ENCODE results near the gene CRYGN. TPM values are rescaled to one million over a fixed set of nuclear protein-coding genes. Genes with fewer than 3 reads are reported as not detected.

CRYGN gene
- total and polyA plus RNA-seq, 9 of the 15 experiments (the other 6 are each of a cell fraction or from before 2014, with no cell fraction given): not detected

- intact Hi-C loops (cut with micrococcal nuclease) (no loop called here), in situ Hi-C loops (cut with MboI) (no loop called here)
- peak overlapping the region in 1 of 2 experiments; percentile 18; a peak in 2 of 4 replicates for H3K9ac ChIP-seq (ENCODE audit: insufficient read depth in 1 of 2, low read depth in 2 of 2, low read length in 2 of 2)
- 20% methylated on average over 13 of the region's 13 CpGs for WGBS (ENCODE audit: insufficient coverage, low coverage, missing lambda C conversion rate)
- POLR2A ChIA-PET: interaction anchor here (0.5 kb wide), 1 partner anchor 997 kb away, joined by 3 read pairs; no protein-coding TSS in a partner anchor
- H3K27ac ChIP-seq (ENCODE audit: extremely low read depth, low read depth, low read length): no peak overlapping the region
- no peaks in the 10 kb centered on the region for H3K9me1 ChIP-seq (ENCODE audit: control insufficient read depth, insufficient read depth, low read length)
- no peaks in the 10 kb centered on the region for H3K9me3 ChIP-seq (replicated peaks; ENCODE audit: control insufficient read depth, insufficient read depth, low read depth, low read length)
- CTCF ChIA-PET (ENCODE audit: low intra/inter-chr PET ratio): no interaction called here
- peaks cover 8 to 71% of the 10 kb centered on the region in 2 experiments for H3K27me3 ChIP-seq (ENCODE audit: control insufficient read depth in 2 of 2, insufficient read depth in 2 of 2, low read length in 2 of 2)
- H4K20me1 ChIP-seq (replicated peaks; ENCODE audit: control insufficient read depth, insufficient read depth, low read length): peaks cover 8% of the 10 kb centered on the region; the same call in 1 of the 2 replicates
- DNase-seq (ENCODE audit: extremely low read depth in 1 of 4, low spot score in 3 of 4) (no peak), ATAC-seq (no peak), FAIRE-seq (peak; percentile 71)
- H3K4me2 ChIP-seq (ENCODE audit: insufficient read depth, low read length): no peak overlapping the region
- H2AFZ ChIP-seq (ENCODE audit: low read depth, low read length): no peak overlapping the region
- no peaks in the 10 kb centered on the region for H3K36me3 ChIP-seq (ENCODE audit: control insufficient read depth, insufficient read depth, low read length)
- H3K4me3 ChIP-seq: no peak overlapping the region
- peak; percentile 44; the same call in 1 of the 2 replicates for TF ChIP-seq EGR1 (conservative IDR thresholded peaks at IDR 0.05)
- TF ChIP-seq CCNT2 (IDR thresholded peaks at IDR 0.05; ENCODE audit: borderline replicate concordance, extremely low read depth, insufficient read length, low read depth, low read length): no peak
- no peaks in the 10 kb centered on the region for H3K79me2 ChIP-seq (ENCODE audit: control insufficient read depth, insufficient read depth, low read length)
- H3K4me1 ChIP-seq (replicated peaks in 1 of 2; ENCODE audit: control insufficient read depth in 2 of 2, insufficient read depth in 2 of 2, low read length in 2 of 2): peaks cover 0 to 24% of the 10 kb centered on the region in 2 experiments; a peak in 3 of 5 replicates
- BruUV-seq (replicated peaks): no TSS peak
Observed at GRCh38 chr7:151428378-151429236, 11.3 kb downstream of the CRYGN start.

- POLR2A ChIA-PET: no interaction called here
- TF ChIP-seq ZNF76 (CRISPR knock-in tag; IDR thresholded peaks at IDR 0.05; ENCODE audit: borderline replicate concordance) (no peak), ELF4 (CRISPR knock-in tag; IDR thresholded peaks at IDR 0.05) (no peak), MAFK (IDR thresholded peaks at IDR 0.05; ENCODE audit: low read length) (no peak), SIRT6 (IDR thresholded peaks at IDR 0.05; ENCODE audit: low read depth, low read length) (no peak), ZNF197 (CRISPR knock-in tag; IDR thresholded peaks at IDR 0.05; ENCODE audit: low read depth) (no peak), TEAD1 (CRISPR knock-in tag; IDR thresholded peaks at IDR 0.05) (no peak)
- TF ChIP-seq, protein P1, sequence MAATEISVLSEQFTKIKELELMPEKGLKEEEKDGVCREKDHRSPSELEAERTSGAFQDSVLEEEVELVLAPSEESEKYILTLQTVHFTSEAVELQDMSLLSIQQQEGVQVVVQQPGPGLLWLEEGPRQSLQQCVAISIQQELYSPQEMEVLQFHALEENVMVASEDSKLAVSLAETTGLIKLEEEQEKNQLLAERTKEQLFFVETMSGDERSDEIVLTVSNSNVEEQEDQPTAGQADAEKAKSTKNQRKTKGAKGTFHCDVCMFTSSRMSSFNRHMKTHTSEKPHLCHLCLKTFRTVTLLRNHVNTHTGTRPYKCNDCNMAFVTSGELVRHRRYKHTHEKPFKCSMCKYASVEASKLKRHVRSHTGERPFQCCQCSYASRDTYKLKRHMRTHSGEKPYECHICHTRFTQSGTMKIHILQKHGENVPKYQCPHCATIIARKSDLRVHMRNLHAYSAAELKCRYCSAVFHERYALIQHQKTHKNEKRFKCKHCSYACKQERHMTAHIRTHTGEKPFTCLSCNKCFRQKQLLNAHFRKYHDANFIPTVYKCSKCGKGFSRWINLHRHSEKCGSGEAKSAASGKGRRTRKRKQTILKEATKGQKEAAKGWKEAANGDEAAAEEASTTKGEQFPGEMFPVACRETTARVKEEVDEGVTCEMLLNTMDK (IDR thresholded peaks at IDR 0.05; ENCODE audit: borderline replicate concordance, insufficient read depth, low read depth, low read length, poor library complexity, severe bottlenecking): no peak
Observed at GRCh38 chr7:151427705-151428377, 12.1 kb downstream of the CRYGN start.

More at GRCh38 chr7:151427705-151428377, 12.1 kb downstream of the CRYGN start:
- CTCF ChIA-PET (ENCODE audit: low intra/inter-chr PET ratio): no interaction called here
- Histone ChIP-seq H3K9me1 (ENCODE audit: control insufficient read depth, insufficient read depth, low read length) (no peaks in the 10 kb centered on the region), H3K4me1 (replicated peaks in 1 of 2; ENCODE audit: control insufficient read depth in 2 of 2, insufficient read depth in 2 of 2, low read length in 2 of 2) (peaks cover 0 to 24% of the 10 kb centered on the region in 2 experiments; a peak in 3 of 5 replicates), H4K20me1 (replicated peaks; ENCODE audit: control insufficient read depth, insufficient read depth, low read length) (0 out of 2 replicates have a peak, but pooled peaks cover 4% of the 10 kb centered on the region), H2AFZ (ENCODE audit: low read depth, low read length) (no peak overlapping the region), H3K4me2 (ENCODE audit: insufficient read depth, low read length) (no peak overlapping the region), H3K36me3 (ENCODE audit: control insufficient read depth, insufficient read depth, low read length) (no peaks in the 10 kb centered on the region), H3K79me2 (ENCODE audit: control insufficient read depth, insufficient read depth, low read length) (no peaks in the 10 kb centered on the region), H3K9me3 (replicated peaks; ENCODE audit: control insufficient read depth, insufficient read depth, low read depth, low read length) (no peaks in the 10 kb centered on the region), H3K27ac (ENCODE audit: extremely low read depth, low read depth, low read length) (no peak overlapping the region), H3K9ac (ENCODE audit: insufficient read depth in 1 of 2, low read depth in 2 of 2, low read length in 2 of 2) (peak overlapping the region in 1 of 2 experiments; percentile 21; a peak in 2 of 4 replicates), H3K4me3 (no peak overlapping the region), H3K27me3 (ENCODE audit: control insufficient read depth in 2 of 2, insufficient read depth in 2 of 2, low read length in 2 of 2) (peaks cover 4 to 63% of the 10 kb centered on the region in 2 experiments; a peak in 4 of 5 replicates)
- FAIRE-seq (peak; percentile 56), DNase-seq (ENCODE audit: extremely low read depth in 1 of 4, low spot score in 3 of 4) (no peak), ATAC-seq (no peak)
- in situ Hi-C loops (cut with MboI): no loop called here
- intact Hi-C loops (cut with micrococcal nuclease): no loop called here
- 32% methylated on average over 10 of the region's 10 CpGs for WGBS (ENCODE audit: insufficient coverage, low coverage, missing lambda C conversion rate)
- no TSS peak for BruUV-seq (replicated peaks)
